GM12878 (cell line): ENCODE results near the gene C1orf21. TPM values are rescaled to one million over a fixed set of nuclear protein-coding genes. Genes with fewer than 3 reads are reported as not detected.

Experiments
- ATAC-seq: fragments of 200-7000 bp; cut with Tn5 transposase; 3 replicates; pipeline ENCODE4 v1.9.1; 2020; ENCODE audit warnings: mild to moderate bottlenecking, moderate library complexity
- BruUV-seq: library from RNA; stranded (reverse); fragments of 400-500 nt; replicated peaks from 2 replicates; lab custom pipeline; 2021; lab: Mats Ljungman, UMichigan
- CTCF ChIA-PET: fragments of 300-600 bp; sonication (Branson Sonifier 250); formaldehyde crosslinking; extraction: SDS; loops from one replicate; lab custom pipeline; 2021; ENCODE audit warnings: inconsistent platforms; lab: Yijun Ruan, JAX
- POLR2A ChIA-PET: fragments of 350-600 bp; formaldehyde crosslinking; extraction: SDS; loops from one replicate; lab custom pipeline; 2021; ENCODE audit warnings: inconsistent platforms; lab: Charles Lee
- RAD21 ChIA-PET: fragments of 300-600 bp; sonication (Branson Sonifier 250); formaldehyde crosslinking; loops from one replicate; lab custom pipeline; 2023; ENCODE audit warnings: antibody characterized with exemption; ENCODE audit not compliant: unreplicated experiment; lab: Charles Lee
- SMC1A ChIA-PET: fragments of 300-600 bp; sonication (Branson Sonifier 250); formaldehyde crosslinking; loops from one replicate; lab custom pipeline; 2023; ENCODE audit not compliant: unreplicated experiment, uncharacterized antibody; lab: Charles Lee
- DNase-seq: peaks from one replicate; pipeline ENCODE4 v3.0.0-alpha.2; 2011; ENCODE audit warnings: low read depth, low spot score
- FAIRE-seq: peaks from 3 replicates; lab custom pipeline; 2011; peaks lifted over from hg19 to GRCh38; lab: Jason Lieb, UNC
- H2AFZ ChIP-seq: 2 replicates; pipeline ENCODE4 v1.6.0; 2011; ENCODE audit warnings: low read depth, low read length, control low read depth; ENCODE audit not compliant: control insufficient read depth
- H3K27ac ChIP-seq: 2 replicates; pipeline ENCODE4 v1.5.1; 2011; ENCODE audit warnings: control low read depth; ENCODE audit not compliant: control insufficient read depth, insufficient read depth
- H3K27me3 ChIP-seq, 2 experiments: replicated peaks in 1 of 2; 2 replicates each; pipeline versions ENCODE4 v1.6.0 to v1.6.1; 2011; ENCODE audit warnings: low read length in 1 of 2; ENCODE audit not compliant: control insufficient read depth in 2 of 2, insufficient read depth in 2 of 2
- H3K36me3 ChIP-seq, 2 experiments: 2 replicates each; pipeline ENCODE4 v1.5.1; 2011; ENCODE audit warnings: low read length in 1 of 2; ENCODE audit not compliant: control insufficient read depth in 2 of 2, insufficient read depth in 2 of 2
- H3K4me1 ChIP-seq: 2 replicates; pipeline ENCODE4 v1.6.1; 2011; ENCODE audit warnings: mild to moderate bottlenecking, low read length, moderate library complexity, mixed read lengths; ENCODE audit not compliant: control insufficient read depth, insufficient read depth
- H3K4me2 ChIP-seq: 2 replicates; pipeline ENCODE4 v1.6.0; 2011; ENCODE audit warnings: control low read depth; ENCODE audit not compliant: control insufficient read depth, insufficient read depth
- H3K4me3 ChIP-seq: fragments of 200-600 bp; sonication (generic); 2 replicates; pipeline ENCODE4 v1.5.1; 2016
- H3K79me2 ChIP-seq: 2 replicates; pipeline ENCODE4 v1.6.0; 2011; ENCODE audit warnings: low read length; ENCODE audit not compliant: control insufficient read depth, insufficient read depth
- H3K9ac ChIP-seq: 2 replicates; pipeline ENCODE4 v1.8.0; 2011; ENCODE audit warnings: low read length, control low read depth, mixed read lengths; ENCODE audit not compliant: control insufficient read depth, insufficient read depth
- H3K9me3 ChIP-seq: replicated peaks from 3 replicates; pipeline ENCODE4 v1.5.1; 2011; ENCODE audit warnings: mild to moderate bottlenecking, low read length; ENCODE audit not compliant: control insufficient read depth, insufficient read depth
- H4K20me1 ChIP-seq: 2 replicates; pipeline ENCODE4 v1.6.0; 2011; ENCODE audit not compliant: control insufficient read depth, insufficient read depth
- CTCF ChIP-seq, 3 experiments: IDR thresholded peaks in 2 of 3; conservative IDR thresholded peaks in 1 of 3; 2 replicates each; pipeline ENCODE4 v1.5.1; 2011; ENCODE audit warnings: low read depth in 3 of 3, low read length in 3 of 3, mild to moderate bottlenecking in 3 of 3, control low read depth in 2 of 3, moderate library complexity in 2 of 3, inconsistent platforms in 1 of 3, mixed read lengths in 1 of 3; ENCODE audit not compliant: control insufficient read depth in 2 of 3, insufficient read depth in 1 of 3; ENCODE audit errors: extremely low read depth in 1 of 3
- EZH2 ChIP-seq: IDR thresholded peaks from 2 replicates; pipeline ENCODE4 v1.6.1; 2012; ENCODE audit warnings: low read depth, mild to moderate bottlenecking, control low read depth, inconsistent platforms, low read length, borderline replicate concordance; ENCODE audit not compliant: control insufficient read depth
- HDGF ChIP-seq: fragments of 450-650 bp; IDR thresholded peaks from 2 replicates; pipeline ENCODE4 v1.6.1; 2016; ENCODE audit warnings: antibody characterized with exemption
- IRF5 ChIP-seq: fragments of 450-650 bp; IDR thresholded peaks from 2 replicates; pipeline ENCODE4 v1.6.1; 2017; ENCODE audit warnings: borderline replicate concordance
- NBN ChIP-seq: fragments of 450-650 bp; IDR thresholded peaks from 2 replicates; pipeline ENCODE4 v1.6.1; 2016
- NFXL1 ChIP-seq: fragments of 450-650 bp; IDR thresholded peaks from 2 replicates; pipeline ENCODE4 v1.6.1; 2017; ENCODE audit warnings: antibody characterized with exemption, mild to moderate bottlenecking, borderline replicate concordance
- POLR2AphosphoS5 ChIP-seq: IDR thresholded peaks from 2 replicates; pipeline ENCODE4 v1.6.1; 2011; ENCODE audit warnings: mild to moderate bottlenecking, low read length, inconsistent platforms
- STAT1 ChIP-seq: fragments of 450-650 bp; conservative IDR thresholded peaks from 2 replicates; pipeline ENCODE4 v1.6.1; 2014; ENCODE audit warnings: antibody characterized with exemption, mild to moderate bottlenecking
- in situ Hi-C: fragments of 300-500 bp; cut with MboI; formaldehyde crosslinking; loops from 9 replicates; pipeline ENCODE4 v1.14.3; 2018; ENCODE audit warnings: mixed read lengths
- intact Hi-C: fragments of 100-400 bp; cut with micrococcal nuclease; formaldehyde crosslinking; loops from one replicate; pipeline ENCODE4 v1.14.2; 2022; ENCODE audit not compliant: unreplicated experiment
- polyA plus RNA-seq, 11 experiments: library from polyadenylated mRNA; depleted of rRNA in 4 of 11; unstranded in 6 of 11; stranded (reverse) in 5 of 11; fragments of >200 nt; fragmentation: Nextera tagmentation in 4 of 11; fragmentation: Illumina TruSeq in 1 of 11; extraction: Ambion mirVana in 4 of 11; extraction: Trizol in 1 of 11; gene quantifications; 1 replicate in 1 of 11; 2 replicates in 10 of 11; pipeline versions ENCODE4 v1.2.1 to v1.2.3, GENCODE V29; 2011 to 2016; ENCODE audit warnings: inconsistent platforms in 2 of 11, missing spikeins in 2 of 11, low read depth in 1 of 11
- total RNA-seq, 4 experiments: library from RNA; depleted of rRNA in 3 of 4; stranded (reverse); fragments of >200 nt in 3 of 4; fragmentation: Illumina TruSeq in 1 of 4; extraction: Trizol in 1 of 4; gene quantifications; 2 replicates each; pipeline versions ENCODE4 v1.2.1 to v1.2.3, GENCODE V29; 2013 to 2021
- TF ChIP-seq, protein P1 (sequence below): IDR thresholded peaks from 2 replicates; pipeline ENCODE4 v1.6.1; 2012; ENCODE audit warnings: low read depth, low read length, improper control_type of control experiment

The C1orf21 gene
- total and polyA plus RNA-seq, 10 of the 15 experiments (the other 5 are each of a cell fraction or from before 2014, with no cell fraction given), result 0.03 to 1.6 (median 0.17) TPM; not detected in 3

DNA sequence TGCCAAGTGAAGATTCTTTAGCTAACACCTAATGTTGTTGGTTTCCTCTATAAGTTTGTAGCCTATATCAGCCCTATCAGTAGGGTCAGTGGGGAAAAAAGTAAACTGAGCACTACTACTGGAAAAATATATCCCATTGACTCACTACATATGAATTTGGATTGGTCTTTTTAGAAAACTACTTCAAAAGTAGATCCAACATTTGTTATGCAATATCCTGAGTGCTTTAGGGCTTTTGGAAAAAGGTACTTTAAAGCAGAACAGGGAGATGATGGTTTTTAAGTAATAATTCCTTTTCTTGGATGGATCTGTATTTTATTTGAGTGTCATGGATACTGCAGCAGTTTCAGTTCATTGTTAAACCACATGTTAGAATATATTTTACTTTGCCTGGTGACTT is 7.1 kb downstream of the C1orf21 start:
- Histone ChIP-seq H3K4me3 (no peak overlapping the region), H3K9me3 (no peaks in the 10 kb centered on the region), H3K79me2 (no peaks in the 10 kb centered on the region), H3K4me1 (no peaks in the 10 kb centered on the region), H2AFZ (no peak overlapping the region), H3K4me2 (no peak overlapping the region), H3K27ac (no peak overlapping the region), H4K20me1 (no peaks in the 10 kb centered on the region), H3K27me3 (peaks cover 0 to 3% of the 10 kb centered on the region in 2 experiments; a peak in 1 of 4 replicates), H3K36me3 (no peaks in the 10 kb centered on the region), H3K9ac (no peak overlapping the region)
- ATAC-seq, result no peak
- ChIA-PET SMC1A (no interaction called here), CTCF (interaction anchor here (0.6 kb wide), 1 partner anchor 270 kb away, joined by 3 read pairs; no protein-coding TSS in a partner anchor), RAD21 (no interaction called here), POLR2A (no interaction called here)
- TF ChIP-seq STAT1, result no peak
- no peak for TF ChIP-seq POLR2AphosphoS5
- no peak for TF ChIP-seq NBN
- TF ChIP-seq NFXL1, result no peak
- TF ChIP-seq IRF5, result no peak
- no peak for TF ChIP-seq HDGF
- no peak for TF ChIP-seq EZH2
- TF ChIP-seq, protein P1, sequence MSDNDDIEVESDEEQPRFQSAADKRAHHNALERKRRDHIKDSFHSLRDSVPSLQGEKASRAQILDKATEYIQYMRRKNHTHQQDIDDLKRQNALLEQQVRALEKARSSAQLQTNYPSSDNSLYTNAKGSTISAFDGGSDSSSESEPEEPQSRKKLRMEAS, result no peak
- TF ChIP-seq CTCF (IDR thresholded peaks at IDR 0.05 in 2 of 3, conservative IDR thresholded peaks at IDR 0.05 in 1 of 3; ENCODE audit: control insufficient read depth in 2 of 3, extremely low read depth in 1 of 3, insufficient read depth in 1 of 3, low read depth in 3 of 3, low read length in 3 of 3), result no peak
- in situ Hi-C loops (no loop called here), intact Hi-C loops (no loop called here)
- BruUV-seq, result no TSS peak
- no peak for DNase-seq
- FAIRE-seq, result no peak
